GM12875 (cell line): ENCODE data around the gene ELFN2.

Experiments
- H3K4me3 ChIP-seq: one replicate; pipeline ENCODE4 v1.5.1; 2011; ENCODE audit warnings: low read depth, low read length, control low read depth
- CTCF ChIP-seq: IDR thresholded peaks from 2 replicates; pipeline ENCODE4 v1.5.1; 2011; ENCODE audit warnings: low read depth, mild to moderate bottlenecking, control low read depth, inconsistent platforms, low read length, moderate library complexity, borderline replicate concordance; ENCODE audit not compliant: insufficient read depth

Gene ELFN2

GRCh38 chr22:37344735-37345449, 82.4 kb downstream of the ELFN2 start:
- TF ChIP-seq CTCF, result no peak
- no peak overlapping the region for H3K4me3 ChIP-seq

GRCh38 chr22:37343863-37344734, 83.2 kb downstream of the ELFN2 start:
- no peak overlapping the region for H3K4me3 ChIP-seq
- no peak for TF ChIP-seq CTCF

- no peak for TF ChIP-seq CTCF
- no peak overlapping the region for H3K4me3 ChIP-seq
Observed at GRCh38 chr22:37343348-37343747, 83.9 kb downstream of the ELFN2 start.

- H3K4me3 ChIP-seq, result no peak overlapping the region
- TF ChIP-seq CTCF, result no peak
Observed at GRCh38 chr22:37342065-37342464, 85.2 kb downstream of the ELFN2 start.

GRCh38 chr22:37340331-37341262, 86.7 kb downstream of the ELFN2 start:
- no peak for TF ChIP-seq CTCF
- H3K4me3 ChIP-seq, result no peak overlapping the region

- H3K4me3 ChIP-seq, result no peak overlapping the region
- no peak for TF ChIP-seq CTCF
Observed at GRCh38 chr22:37338539-37339246, 88.6 kb downstream of the ELFN2 start.
